DOHH2 (cell line): ENCODE results near the gene SLC6A11.

Experiments used
- EZH2phosphoT487 ChIP-seq: fragments of 200-600 bp; sonication (generic); IDR thresholded peaks from 2 replicates; pipeline ENCODE4 v1.6.1; 2017; ENCODE audit warnings: borderline replicate concordance, mild to moderate bottlenecking, antibody characterized with exemption, low read length, moderate library complexity, mixed read lengths
- TF ChIP-seq, protein P1 (sequence below): fragments of 200-600 bp; sonication (generic); IDR thresholded peaks from one replicate; pipeline ENCODE4 v1.5.1; 2014; ENCODE audit warnings: antibody characterized with exemption, mild to moderate bottlenecking, low read depth, low read length; ENCODE audit not compliant: poor library complexity, severe bottlenecking

DNA sequence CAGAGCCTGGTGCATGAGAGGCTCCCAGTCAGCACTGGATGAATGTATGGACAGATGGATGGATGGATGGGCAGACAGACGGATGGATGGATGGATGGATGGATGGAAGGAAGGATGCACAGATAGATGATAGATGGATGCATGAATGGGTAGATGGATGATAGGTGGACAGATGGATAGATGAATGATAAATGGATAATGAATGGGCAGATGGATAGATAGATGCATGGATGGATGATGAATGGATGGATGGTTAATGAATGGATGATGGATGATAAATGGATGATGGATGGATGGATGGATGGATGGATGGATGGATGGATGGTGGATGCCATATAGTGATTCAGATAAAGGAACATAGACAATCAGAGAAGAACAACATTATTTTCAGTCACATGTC is 71.0 kb downstream of the SLC6A11 start:
- TF ChIP-seq, protein P1, sequence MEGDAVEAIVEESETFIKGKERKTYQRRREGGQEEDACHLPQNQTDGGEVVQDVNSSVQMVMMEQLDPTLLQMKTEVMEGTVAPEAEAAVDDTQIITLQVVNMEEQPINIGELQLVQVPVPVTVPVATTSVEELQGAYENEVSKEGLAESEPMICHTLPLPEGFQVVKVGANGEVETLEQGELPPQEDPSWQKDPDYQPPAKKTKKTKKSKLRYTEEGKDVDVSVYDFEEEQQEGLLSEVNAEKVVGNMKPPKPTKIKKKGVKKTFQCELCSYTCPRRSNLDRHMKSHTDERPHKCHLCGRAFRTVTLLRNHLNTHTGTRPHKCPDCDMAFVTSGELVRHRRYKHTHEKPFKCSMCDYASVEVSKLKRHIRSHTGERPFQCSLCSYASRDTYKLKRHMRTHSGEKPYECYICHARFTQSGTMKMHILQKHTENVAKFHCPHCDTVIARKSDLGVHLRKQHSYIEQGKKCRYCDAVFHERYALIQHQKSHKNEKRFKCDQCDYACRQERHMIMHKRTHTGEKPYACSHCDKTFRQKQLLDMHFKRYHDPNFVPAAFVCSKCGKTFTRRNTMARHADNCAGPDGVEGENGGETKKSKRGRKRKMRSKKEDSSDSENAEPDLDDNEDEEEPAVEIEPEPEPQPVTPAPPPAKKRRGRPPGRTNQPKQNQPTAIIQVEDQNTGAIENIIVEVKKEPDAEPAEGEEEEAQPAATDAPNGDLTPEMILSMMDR: no peak
- no peak for TF ChIP-seq EZH2phosphoT487
